ENCODE results near the gene CSTF2T.

The CSTF2T gene

GRCh38 chr10:51649064-51649463, 50.3 kb downstream of the CSTF2T start:
- no peak for DNase-seq (ENCODE audit: low spot score)
